Measurements from ENCODE around the gene RTTN. TPM values are rescaled to one million over a fixed set of nuclear protein-coding genes. Genes with fewer than 3 reads are reported as not detected.
"Not testable (repeated sequence)": the region's sequence is repeated elsewhere in the genome, so short reads cannot be mapped to it uniquely, and the experiment has no call there.

Gene RTTN
- total RNA-seq = 13.4 and 15.0 TPM in 2 replicates

GRCh38 chr18:70205421-70206397 lies at the start of gene RTTN:
Gene RTTN (minus strand): TSS chr18:70205687. CDS start chr18:70205658, 29 bp downstream.
- DNase-seq (ENCODE audit: low read depth in 2 of 2) = peak; percentile 90 to 95

DNA sequence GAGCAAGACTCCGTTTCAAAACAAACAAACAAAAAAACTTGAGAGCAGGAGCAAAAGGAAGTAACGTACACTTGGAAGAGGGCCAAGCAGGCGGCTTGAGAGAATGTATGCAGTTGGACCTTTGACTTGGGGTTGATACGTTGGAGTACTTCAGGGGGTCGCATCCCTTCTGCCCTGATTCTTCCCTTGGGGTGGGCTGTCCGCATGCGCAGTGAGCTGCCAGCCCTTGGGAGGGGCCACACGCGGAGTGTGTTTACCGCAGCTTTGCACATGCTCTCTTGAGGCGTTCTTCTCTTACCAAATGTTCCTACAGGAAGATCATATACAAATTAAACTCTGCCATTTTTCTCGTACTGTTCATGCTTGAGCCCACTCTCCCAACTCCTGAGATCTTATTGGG lies 45.3 kb upstream of the RTTN start:
- DNase-seq (ENCODE audit: low read depth in 2 of 2) = no peak

GRCh38 chr18:70249861-70250260 lies 44.4 kb upstream of the RTTN start:
- not testable (repeated sequence) for DNase-seq (ENCODE audit: low read depth in 2 of 2)

GRCh38 chr18:70249118-70249517 lies 43.6 kb upstream of the RTTN start:
- no peak for DNase-seq (ENCODE audit: low read depth in 2 of 2)

DNA sequence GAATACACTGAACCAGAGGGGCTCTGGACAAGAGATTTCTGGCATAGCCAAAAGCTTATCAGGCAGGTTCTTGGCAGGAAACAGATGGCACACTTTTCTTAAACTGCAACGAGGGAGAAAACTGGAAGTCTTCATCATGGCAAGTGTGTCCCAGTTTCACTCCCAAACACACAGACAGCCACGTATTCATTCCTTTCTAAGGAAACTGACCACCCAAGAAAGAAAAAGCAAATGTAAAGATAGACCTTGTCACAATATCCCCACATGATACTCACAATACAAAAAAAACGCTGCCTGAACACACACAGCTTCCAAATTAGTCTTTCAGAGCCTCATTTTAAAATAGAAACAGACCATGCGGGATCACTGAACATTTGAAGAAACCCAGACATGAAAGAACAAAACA lies 40.6 kb upstream of the RTTN start:
- DNase-seq (ENCODE audit: low read depth in 2 of 2) = no peak

DNA sequence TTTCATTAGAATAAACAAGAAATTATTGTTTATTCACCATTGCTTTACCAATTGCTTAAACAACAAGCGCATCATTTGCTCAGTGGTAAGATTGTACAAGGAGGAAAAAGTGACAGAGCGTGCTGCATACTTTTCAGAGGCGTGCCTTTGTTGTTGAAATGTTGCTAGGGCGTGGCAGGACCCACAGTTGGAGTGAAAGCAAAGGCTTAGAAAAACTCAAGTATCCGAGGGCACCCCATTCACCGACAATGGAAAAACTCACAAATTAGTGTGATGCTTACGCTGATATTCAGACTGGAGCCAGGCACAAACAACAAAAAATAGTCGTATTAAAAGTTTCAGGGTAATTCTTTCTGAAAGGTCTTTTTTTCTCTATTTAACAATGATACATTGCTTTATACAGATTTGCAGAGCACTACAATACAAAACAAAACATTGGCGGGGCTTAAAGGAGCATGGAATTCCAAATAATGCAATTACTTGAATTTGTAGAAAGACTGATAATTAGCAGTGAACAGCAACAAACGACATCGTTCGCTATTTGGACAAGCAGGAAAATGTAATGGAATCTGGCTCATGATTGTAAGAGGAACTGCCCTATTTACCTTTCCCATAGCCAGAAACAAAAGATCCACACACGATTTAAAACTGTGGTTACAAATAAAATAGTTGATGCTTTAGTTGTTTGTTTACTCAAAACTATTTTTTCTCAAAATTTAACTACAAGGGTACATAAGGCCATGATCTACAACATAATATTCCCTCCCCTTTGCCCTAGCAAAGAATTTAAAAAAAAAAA lies 37.8 kb upstream of the RTTN start:
- DNase-seq (ENCODE audit: low read depth in 2 of 2) = peak; percentile 13 to 81

DNA sequence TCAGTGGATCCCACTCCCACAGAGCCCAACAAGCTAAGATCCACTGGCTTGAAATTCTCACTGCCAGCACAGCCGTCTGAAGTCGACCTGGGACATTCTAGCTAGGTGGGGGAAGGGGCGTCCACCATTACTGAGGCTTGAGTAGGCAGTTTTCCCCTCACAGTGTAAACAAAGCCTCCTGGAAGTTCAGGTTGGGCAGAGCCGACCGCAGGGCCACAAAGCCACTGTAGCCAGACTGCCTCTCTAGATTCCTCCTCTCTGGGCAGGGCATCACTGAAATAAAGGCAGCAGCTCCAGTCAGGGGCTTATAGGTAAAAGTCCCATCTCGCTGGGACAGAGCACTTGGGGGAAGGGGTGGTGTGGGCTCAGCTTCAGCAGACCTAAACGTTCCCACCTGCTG lies 31.4 kb upstream of the RTTN start:
- DNase-seq (ENCODE audit: low read depth in 2 of 2) = not testable (repeated sequence)

DNA sequence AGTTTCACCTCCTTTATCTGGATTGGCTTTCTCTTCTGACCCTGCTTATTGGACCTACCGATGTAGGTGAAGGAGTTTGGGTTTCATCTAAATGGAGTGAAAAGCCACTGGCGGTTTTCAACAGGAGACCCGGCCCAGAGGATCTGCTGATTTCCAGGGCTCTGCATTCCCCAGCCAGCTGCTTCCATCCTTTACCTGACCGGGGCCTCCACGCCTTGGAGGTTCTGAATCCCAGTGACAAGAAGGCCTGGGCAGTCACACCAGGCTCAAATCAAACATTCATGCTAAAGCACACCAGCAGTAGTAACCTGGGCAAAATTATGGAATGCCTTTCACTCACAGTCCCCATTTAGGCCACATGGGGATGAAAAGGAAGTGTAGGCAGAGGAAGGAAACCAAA lies 30.0 kb upstream of the RTTN start:
- no peak for DNase-seq (ENCODE audit: low read depth in 2 of 2)

DNA sequence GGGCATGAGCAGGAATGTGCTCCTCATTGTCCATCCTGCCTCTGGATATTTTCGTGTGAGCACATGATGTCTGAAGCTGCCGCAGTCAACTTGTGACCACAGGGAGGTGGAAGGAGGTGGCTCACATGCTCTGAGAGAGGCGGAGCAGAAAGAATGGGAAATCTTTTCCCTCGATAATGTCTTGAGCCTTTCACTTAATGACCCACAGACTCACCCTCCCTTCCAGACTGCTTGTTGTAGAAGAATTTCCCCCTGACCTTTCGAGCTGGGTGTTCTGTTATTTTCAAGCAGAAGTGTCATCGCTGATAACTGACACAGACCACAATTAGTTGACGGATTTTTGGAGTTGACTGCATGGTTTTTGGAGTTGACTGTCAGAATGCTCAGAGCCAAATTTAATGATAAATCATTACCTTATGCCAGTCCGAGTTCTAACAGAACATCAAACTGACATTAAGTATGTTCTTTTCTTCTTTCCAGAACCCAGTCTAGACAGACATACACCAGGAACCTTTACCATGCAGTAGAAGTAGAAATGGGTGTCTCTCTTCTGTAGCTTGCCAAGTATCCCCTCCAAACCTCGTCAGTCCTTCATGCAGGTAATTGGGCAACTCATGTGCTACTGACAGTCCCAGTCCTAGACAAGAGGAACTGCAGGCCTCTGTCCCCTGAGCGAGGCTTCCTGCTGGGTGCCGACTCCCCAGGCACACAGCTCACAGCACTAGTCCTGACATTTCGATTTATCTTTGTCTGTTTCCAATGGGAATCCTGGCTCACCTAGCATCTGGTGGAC lies 29.4 kb upstream of the RTTN start:
- no peak for DNase-seq (ENCODE audit: low read depth in 2 of 2)

DNA sequence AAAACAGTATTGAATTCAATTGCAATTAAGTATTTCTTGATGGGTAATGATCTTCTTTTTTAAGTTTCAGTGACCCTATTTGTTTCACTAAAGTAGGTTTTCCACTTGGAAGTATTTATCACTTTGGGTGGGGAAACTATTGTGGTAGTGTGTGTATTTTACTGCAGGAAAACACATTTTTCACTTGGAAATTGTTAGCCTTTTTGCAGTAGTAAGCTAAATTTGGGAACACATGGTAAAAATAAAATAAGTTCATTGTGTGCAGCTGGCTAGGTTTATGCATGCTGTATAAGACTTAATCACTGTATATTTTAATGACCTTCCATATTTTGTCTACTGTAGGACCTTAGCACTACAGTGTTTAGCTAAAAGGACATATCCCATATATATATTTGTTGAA lies 28.5 kb upstream of the RTTN start:
- no peak for DNase-seq (ENCODE audit: low read depth in 2 of 2)

DNA sequence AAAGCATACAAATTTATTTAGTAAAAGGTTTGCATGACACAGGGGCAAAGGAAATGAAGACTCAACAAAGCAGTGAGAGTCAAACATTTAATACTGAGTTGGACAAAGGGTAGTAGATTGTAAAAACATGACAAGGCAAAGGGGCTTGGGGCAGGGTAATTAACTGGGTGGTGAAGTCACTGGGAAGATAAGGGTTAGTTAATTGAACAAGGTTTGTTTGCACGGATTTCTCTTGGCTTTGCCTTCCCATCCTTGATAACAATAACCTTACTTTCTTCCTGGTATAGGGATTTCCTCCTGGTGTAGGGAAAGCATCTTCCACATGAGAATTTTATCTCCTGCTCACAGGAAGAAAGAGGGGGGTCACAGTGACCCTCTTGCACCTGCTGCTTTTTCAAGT lies 26.8 kb upstream of the RTTN start:
- no peak for DNase-seq (ENCODE audit: low read depth in 2 of 2)

DNA sequence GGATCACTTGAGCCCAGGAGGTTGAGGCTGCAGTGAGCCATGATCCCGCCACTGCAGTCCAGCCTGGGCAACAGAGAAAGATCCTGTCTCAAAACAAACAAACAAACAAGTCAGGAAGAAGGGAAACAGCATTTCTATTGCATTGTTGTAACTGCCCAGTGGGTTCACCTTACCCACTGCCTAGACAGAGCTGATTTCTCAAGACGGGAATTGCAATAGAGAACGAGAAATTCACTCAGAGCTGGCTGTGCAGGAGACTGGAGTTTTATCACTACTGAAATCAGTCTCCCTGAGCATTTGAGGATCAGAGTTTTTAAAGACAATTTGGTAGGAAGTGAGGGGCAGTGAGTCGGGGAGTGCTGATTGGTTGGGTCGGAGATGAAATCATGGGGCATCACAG lies 24.2 kb upstream of the RTTN start:
- no peak for DNase-seq (ENCODE audit: low read depth in 2 of 2)

- no peak for DNase-seq (ENCODE audit: low read depth in 2 of 2)
Measured at GRCh38 chr18:70228536-70228935, 23.0 kb upstream of the RTTN start.

DNA sequence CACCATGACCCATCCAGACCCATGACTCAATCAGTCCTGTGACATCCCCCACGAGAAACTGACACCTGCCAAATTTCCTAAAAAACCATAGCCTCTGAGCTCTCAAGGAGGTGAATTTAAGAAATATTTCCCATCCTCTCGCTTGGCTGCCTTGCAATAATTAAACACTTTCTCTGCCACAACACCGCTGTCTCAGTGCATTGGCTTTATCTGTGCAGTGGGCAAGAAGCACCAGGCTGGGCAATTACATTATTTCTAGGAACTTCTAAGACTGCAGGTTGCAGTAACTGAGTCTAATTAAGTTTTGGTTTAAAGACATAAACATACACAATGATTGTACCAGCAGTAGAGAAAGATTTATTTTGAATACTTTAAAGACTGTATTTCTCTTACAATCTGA lies 22.0 kb upstream of the RTTN start:
- DNase-seq (ENCODE audit: low read depth in 2 of 2) = no peak

- DNase-seq (ENCODE audit: low read depth in 2 of 2) = no peak
Measured at GRCh38 chr18:70221915-70222278, 16.4 kb upstream of the RTTN start.

GRCh38 chr18:70221156-70221914 lies 15.8 kb upstream of the RTTN start:
- no peak for DNase-seq (ENCODE audit: low read depth in 2 of 2)

GRCh38 chr18:70220628-70221027 lies 15.1 kb upstream of the RTTN start:
- DNase-seq (ENCODE audit: low read depth in 2 of 2) = no peak

DNA sequence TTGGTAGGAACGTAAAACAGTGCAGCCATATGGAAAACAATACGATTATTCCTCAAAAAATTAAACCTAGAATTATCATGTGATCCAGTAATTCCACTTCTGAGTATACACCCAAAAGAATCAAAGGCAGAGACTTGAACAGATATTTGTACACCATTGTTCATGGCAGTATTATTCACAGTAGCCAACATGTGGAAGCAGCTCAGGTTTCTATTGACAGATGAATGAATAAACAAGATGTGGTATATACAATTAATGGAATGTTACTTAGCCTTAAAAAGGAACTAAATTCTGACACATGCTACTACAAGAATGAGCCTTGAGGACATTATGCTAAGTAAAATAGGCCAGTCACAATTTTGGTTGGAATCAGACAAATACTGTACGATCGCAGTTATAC lies 14.2 kb upstream of the RTTN start:
- no peak for DNase-seq (ENCODE audit: low read depth in 2 of 2)

DNA sequence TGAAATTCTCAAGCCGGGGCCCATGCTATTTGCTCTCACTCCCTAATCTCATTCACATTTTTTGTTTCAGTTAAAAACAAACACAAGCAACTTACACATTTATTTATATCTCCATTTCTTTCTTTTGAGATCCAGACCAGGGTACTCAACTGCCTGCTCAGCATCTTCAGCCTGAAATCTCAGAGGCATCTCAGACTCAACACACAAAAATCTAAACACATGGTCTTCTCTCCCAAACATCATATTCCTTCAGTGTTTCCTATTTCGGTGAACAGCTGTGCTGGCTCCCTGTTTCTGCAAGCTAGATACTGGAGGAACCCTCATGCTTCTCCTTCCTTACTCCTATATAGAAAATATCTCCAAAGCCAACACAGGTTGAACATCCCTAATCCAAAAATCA lies 11.3 kb upstream of the RTTN start:
- DNase-seq (ENCODE audit: low read depth in 2 of 2) = no peak

GRCh38 chr18:70207181-70207580 lies 1.7 kb upstream of the RTTN start:
- no peak for DNase-seq (ENCODE audit: low read depth in 2 of 2)

DNA sequence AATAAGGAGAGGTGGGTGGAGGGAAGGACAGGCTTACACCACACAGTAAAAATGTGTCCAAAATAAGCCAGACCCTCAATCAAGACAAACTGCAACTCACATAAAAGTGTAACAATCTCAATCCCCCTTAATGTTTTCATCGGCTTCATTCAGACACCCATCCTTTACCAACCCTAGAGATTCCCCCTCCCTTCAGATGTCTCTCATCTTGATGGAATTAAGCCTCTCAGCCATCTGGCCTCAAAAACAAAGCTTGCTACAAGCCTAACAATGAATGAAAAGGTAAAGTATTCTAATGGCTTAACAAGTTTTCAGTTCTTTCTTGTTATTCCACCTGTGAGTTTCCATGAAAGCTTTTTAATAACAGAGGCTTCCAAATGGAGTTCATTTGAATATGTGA lies 5.2 kb downstream of the RTTN start:
- no peak for DNase-seq (ENCODE audit: low read depth in 2 of 2)

All from dermis microvascular lymphatic vessel endothelial cell (primary cell).